Stimulated activated CD4-positive, alpha-beta T cell treated with anti-CD3 and anti-CD28 coated beads, Interleukin-1b, Interleukin-23, amount 100 ng/mL, for 1 hour (primary cell): ENCODE results near the gene USP30.
"Not testable (repeated sequence)": the region's sequence is repeated elsewhere in the genome, so short reads cannot be mapped to it uniquely, and the experiment has no call there.

ENCODE experiments used
- DNase-seq, 2 donors: peaks; one replicate each; pipeline ENCODE4 v3.0.0-alpha.2; 2020; ENCODE audit warnings: low read depth in 2 of 2

USP30 gene

DNA sequence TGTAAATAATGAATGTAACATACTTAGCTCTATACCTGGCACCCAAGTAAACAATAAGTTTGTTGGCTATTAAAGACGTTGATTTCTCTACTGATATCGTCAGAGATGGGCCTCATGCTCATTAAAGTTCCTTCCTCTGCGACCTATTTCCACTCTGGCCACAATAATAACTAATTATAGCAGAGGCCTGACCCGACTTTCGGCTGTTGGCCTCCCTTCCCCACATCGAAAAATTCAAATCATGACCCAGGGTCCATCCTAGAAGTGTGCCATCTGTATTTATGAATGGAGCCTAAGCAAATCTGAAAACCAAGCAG lies 321 bp upstream of the USP30 start:
- DNase-seq, result no peak

DNA sequence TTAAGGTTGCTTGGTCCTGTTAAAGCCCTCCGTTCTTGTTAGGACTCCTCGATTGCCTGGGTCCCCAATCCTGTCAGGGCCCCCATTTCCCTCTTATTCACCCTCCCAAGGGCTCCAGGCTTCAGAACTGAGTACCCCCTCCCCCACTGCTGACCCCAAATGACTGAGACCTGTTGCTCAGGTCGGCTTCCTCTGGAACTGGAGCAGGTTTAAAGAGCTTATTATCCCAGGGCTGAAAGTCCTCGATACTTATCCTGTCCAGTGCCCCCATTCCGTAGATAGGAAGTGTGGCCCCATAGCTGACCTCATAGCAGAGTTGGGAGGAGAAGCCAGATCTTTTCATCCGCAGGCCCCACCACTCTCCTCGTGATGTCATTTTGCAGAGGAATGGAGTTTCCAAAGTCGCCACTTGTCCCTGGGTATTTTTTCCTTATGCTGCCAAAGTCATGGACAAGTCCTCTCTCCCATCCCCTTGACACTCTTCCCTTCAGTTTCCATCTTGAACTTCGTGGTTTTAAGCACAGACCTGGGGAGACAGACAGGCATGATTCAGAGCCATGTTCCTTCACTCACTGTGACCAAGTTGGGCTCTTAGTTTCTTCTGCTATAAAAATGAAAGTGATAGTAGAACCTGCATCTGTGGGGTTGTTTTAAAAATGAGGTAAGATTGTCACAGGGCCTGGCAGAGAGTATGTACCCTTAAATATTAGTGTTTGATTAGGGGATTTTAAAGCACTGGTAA lies 1.2 kb downstream of the USP30 start:
- no peak for DNase-seq

DNA sequence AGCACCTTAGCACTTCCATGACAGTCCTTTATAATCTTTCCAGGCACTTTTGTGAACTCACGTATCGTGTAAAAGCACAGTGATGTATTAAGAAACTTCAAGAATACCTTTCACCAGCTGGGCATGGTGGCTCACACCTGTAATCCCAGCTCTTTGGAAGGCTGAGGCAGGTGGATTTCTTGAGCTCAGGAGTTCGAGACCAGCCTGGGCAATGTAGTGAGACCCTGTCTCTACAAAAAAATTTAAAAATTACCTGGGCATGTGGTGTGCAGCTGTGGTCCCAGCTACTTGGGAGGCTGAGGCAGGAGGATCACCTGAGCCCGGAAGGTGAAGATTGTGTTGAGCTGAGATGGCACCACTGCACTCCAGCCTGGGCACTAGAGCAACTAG lies 1.7 kb downstream of the USP30 start:
- DNase-seq, result not testable (repeated sequence)

DNA sequence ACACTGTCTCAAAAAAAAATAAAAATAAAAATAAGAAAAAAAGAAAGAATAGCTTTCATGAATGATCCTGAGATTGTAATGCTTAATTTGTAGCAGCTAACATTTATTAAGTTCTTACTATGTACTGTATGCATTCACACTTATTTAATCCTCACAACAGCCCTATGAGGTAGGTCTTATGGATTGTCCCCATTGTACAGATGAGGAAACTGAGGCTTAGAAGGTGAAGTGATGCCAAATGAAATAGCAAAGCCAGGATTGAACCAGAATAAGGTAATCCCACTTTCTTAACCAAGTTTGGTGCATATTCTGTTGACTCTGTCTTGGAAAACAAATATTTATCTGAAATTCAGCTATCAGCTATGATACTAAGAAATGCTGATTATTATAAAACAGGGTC lies 2.1 kb downstream of the USP30 start:
- no peak for DNase-seq

DNA sequence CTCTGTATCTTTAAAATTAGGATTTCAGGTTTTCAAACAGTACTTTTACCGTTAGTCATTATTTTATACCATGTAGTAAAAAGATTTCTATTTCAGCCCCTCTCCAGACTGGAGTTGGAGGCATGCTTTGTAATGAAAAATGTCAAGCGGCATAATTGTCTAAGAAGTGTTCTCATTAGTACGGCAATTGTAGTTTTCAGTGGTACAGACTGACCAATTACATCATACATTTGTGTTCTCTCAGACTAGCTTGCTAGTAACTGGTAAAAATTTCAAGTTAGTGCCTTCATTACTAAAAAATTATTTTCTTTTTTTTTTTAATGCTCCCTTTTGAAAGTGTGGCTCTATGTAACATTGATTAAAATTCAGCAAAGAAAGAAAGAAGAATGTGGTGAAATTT lies 4.5 kb downstream of the USP30 start:
- DNase-seq, result no peak

DNA sequence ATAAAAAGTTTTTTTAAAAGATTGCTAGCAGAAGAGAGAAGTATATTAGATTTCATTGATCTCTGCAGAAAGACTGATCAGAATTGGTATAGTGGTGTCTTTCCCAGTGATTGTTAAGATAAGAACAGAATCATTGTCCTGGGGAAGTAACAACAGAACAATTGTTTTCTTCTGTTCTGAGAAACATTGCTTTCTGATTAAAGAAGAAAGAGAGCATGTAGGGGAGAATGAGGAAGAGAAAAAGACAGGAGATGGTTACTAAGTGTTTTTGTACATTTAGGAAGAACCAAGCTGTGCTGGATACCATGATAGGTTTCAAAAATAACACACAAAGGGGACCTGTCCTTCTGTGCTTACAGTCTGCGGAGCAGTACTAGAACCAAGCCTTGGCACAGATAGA lies 5.0 kb downstream of the USP30 start:
- no peak for DNase-seq

DNA sequence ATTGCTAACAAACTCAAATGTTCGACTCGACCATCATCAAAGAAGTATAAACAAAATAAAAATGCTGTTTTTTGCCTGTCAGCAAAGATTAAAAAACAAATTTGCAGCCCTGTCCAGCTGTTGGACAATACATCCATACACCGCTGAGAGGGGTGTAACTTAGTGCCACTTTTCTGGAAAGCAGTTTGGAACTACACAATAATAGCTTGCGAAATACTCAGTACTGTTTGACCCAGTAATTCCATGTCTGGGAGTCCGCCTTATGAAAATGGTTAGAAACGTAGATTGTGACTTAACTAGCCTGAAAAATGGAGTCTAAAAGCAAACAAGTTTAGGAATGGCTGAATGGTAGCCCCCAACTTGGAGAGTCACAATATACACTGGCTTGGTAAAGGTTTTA lies 6.4 kb downstream of the USP30 start:
- no peak for DNase-seq

DNA sequence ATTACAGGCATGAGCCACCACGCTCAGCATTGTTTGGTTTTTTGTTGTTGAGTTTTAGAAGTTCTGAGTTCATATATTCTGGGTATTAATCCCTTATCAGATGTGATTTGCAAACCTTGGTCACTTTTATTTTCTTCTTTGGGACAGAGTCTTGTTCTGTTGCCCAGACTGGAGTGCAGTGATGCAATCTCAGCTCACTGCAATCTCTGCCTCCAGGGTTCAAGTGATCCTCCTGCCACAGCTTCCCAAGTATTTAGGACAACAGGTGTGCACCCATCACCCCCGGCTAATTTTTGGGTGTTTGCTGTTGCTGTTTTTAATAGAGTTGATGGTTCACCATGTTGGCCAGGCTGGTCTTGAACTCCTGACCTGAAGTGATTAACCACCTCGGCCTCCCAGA lies 11.8 kb downstream of the USP30 start:
- DNase-seq, result no peak

DNA sequence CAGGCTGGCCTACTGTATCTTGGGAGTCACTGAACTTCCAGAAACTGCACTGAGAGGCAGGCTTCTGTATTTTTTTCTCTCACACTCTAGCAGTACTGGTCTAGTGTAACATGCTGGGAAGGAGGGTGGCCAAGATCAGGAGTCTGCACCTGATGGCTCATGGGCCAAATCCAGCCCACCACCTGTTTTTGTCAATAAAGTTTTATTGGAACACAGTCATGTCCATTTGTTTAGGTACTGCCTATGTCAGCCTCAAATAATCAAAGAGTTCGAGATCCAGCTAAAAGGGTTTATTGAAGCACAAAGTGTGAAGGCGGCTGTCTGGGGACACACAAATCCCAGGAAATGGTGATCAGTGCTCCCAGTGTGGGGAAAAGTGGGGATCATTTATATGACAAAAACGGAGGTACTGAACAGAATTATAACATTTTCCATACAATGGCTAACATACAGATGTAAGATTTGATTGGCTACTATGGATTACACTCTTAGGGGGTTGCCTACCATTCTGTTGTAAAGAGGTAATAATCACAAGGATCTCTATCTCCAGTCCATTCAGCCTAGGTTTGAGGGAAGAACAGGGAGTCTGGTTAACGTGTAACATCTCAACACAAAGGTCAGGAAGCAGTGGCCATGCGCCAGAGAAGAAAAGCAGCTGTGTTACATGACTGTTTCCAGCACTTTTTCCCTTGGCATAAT lies 12.9 kb downstream of the USP30 start:
- no peak for DNase-seq

DNA sequence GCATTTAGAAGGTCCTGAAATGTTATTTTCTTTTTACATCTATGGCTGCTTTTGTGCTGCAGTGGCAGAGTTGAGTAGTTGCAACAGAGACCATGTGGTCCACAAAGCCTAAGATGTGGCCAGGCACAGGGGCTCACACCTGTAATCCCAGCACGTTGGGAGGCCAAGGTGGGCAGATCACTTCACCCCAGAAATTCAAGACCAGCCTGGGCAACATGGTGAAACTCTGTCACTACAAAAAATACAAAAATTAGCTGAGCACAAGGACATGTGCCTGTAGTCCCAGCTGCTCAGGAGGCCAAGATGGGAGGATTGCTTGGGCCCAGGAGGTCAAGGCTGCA lies 13.4 kb downstream of the USP30 start:
- DNase-seq, result no peak

DNA sequence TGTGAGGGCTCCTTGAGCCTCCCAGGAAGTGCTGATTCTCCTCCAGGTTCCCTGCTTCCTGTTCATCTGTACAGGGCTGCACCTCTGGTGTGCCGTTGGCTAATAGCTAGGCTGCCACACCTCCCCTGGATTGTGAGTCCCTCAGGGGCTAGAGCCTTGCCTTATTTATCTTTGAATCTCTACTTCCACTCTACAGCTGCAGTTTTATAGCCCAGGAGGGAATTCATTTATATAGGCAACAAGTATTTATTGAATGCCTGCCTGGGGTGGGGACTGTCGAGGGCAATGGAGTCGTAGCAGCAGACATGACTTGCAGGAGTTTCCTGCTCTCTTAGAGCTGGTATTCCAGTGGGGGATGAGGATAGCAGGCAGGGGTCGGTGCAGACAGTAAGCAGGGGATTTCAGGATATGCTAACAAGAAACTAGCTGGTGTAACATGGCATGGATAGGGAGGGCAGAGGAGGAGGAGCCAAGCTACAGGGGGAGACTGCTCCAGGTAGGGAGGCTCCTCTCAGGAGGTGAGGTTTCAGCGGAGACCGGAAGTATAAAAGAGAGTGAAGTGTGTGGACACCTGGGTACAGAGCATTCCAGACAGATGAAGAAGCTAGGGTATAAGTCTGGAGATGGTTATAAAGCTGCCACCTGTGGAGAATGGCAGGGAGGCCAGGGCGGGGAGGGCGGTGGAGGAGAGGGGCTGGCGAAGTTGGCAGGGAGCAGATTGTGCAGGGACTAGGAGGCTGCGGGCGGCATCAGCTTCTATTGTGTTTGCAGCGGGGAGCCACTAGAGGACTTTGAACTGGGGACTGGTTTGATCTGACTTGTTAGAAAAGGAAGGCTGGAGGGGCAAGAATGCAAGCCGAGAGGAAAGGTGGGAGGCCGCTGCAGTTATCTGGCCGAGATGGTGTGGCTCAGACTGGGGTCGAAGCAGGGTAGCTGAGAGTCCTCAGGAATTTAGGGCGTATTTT lies 17.2 kb downstream of the USP30 start:
- DNase-seq, result no peak

DNA sequence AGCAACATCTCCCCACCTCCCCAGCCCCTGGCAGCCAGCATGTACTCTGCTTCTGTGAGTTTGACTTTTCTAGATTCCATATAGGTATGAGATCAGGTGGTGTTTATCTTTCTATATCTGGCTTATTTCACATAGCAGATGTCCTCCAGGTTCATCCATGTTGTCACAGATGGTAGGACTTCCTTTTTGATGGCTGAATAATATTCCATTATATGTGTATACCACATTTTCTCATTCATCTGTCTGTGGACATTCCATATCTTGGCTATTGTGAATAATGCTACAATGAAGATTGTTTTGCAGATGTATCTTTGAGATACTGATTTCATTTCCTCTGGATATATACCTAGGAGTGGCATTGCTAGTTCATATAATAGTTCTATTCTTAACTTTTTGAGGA lies 22.5 kb downstream of the USP30 start:
- no peak for DNase-seq

DNA sequence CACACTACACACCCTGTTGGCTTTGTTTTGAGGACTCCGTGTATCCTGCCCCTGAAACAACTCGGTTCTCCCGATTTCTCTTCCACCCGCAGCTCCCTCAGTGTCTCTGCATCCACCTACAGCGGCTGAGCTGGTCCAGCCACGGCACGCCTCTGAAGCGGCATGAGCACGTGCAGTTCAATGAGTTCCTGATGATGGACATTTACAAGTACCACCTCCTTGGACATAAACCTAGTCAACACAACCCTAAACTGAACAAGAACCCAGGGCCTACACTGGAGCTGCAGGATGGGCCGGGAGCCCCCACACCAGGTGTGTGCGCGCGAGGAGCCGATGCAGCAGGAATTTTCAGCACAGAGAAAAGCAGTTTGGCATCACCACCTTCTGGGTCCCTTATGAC lies 30.4 kb downstream of the USP30 start:
- no peak for DNase-seq

DNA sequence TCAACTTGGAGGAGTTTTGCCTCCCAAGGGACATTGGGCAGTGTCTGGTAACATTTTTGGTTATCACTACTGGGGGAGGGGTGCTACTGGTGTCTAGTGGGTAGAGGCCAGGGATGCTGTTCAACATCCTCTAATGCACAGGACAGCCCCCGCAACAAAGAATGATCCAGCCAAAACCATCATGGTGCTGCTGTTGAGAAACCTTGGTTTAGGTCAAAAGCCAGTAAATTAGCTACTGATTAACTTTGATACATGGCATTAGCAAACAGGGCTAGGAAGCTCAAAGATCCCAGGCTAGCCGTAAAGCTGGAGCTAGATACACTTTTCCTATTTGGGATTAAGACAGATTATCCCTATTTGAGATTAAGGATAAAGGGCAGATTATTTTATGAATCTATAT lies 32.0 kb downstream of the USP30 start:
- DNase-seq, result no peak

DNA sequence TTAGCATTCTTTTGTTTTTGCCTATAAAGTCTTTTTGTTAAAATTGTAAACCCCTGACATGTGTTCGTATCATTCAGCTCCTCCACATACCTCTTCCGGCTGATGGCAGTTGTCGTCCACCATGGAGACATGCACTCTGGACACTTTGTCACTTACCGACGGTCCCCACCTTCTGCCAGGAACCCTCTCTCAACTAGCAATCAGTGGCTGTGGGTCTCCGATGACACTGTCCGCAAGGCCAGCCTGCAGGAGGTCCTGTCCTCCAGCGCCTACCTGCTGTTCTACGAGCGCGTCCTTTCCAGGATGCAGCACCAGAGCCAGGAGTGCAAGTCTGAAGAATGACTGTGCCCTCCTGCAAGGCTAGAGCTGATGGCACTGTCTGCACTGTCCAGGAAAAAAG lies 33.2 kb downstream of the USP30 start:
- DNase-seq, result no peak

DNA sequence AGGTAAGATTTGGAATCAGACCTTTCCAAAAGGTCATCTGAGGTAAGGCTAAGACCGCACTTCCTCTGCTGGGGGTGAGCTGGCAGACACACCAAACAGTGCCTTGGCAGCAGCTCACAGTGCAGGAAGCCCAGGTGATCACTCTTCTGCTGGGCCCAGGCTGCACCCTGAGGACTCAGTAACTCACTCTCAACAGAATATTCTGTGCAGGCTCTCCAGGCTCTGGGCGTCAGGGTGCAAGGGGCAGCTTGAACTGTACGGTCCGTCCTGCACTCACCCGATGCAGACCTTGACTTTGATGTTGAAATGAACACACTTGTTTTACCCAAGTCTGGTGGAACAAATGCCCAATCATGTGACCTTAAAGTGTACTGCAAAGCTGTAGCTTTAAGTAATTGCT lies 34.9 kb downstream of the USP30 start:
- no peak for DNase-seq

DNA sequence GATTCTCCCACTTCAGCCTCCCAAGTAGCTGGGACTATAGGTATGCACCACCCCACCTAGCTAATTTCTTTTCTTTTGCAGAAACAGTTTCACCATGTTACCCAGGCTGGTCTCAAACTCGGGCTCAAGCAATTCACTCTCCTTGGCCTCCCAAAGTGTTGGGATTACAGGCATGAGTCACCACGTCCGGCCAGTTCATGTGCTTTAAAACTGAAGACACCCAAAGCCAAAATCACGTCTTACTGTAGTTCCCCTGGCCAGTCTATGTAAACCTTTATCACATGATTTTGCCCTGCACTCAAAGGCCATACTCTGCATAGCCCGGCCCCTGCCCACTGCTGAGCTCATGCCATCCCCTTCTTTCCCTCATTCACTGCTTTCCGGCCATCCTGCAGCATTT lies 36.4 kb downstream of the USP30 start:
- DNase-seq, result no peak

DNA sequence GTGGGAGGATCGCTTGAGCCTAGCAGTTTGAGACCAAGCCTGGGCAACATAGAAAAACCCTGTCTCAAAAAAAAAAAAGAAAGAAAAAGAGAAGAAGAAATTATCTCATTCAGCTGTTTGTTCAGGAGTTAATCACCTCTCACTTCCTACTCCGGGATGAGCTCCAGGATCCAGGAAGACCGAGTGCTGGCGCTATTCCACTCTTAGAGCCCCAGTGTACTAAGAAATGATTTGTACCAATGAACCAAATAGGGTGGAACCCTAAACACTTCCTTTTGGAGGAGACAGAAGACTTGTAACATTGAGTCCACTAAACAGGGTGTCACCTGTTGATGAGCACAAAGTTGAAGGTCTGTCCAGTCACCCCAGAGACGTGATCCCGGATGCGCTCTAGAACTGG lies 37.3 kb downstream of the USP30 start:
- DNase-seq, result no peak

DNA sequence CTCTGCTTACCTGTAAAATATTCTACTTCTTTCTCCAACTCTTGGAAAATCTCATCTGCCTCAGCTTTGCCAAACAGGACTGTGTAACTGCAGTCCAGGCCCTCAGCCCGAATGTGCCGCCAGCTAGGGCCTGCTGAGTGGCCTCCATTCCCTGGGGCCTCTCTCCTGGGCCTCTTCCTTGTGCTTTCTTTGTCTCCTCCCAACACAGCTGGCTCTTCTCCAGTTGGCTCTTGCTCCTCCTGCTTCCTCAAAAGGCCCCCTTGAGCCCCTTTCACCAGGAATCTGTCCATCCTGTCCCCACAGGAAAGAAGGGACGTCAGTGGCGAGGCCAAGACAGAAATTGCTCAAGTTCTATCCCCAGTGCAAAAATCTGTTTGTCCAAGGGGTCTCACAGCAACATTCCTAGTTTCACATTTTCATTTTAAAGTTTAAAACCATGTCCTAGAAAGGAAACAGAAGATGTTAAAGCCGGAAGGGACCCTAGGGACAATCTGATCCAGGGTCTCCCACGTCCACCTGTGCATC lies 40.2 kb downstream of the USP30 start:
- no peak for DNase-seq

DNA sequence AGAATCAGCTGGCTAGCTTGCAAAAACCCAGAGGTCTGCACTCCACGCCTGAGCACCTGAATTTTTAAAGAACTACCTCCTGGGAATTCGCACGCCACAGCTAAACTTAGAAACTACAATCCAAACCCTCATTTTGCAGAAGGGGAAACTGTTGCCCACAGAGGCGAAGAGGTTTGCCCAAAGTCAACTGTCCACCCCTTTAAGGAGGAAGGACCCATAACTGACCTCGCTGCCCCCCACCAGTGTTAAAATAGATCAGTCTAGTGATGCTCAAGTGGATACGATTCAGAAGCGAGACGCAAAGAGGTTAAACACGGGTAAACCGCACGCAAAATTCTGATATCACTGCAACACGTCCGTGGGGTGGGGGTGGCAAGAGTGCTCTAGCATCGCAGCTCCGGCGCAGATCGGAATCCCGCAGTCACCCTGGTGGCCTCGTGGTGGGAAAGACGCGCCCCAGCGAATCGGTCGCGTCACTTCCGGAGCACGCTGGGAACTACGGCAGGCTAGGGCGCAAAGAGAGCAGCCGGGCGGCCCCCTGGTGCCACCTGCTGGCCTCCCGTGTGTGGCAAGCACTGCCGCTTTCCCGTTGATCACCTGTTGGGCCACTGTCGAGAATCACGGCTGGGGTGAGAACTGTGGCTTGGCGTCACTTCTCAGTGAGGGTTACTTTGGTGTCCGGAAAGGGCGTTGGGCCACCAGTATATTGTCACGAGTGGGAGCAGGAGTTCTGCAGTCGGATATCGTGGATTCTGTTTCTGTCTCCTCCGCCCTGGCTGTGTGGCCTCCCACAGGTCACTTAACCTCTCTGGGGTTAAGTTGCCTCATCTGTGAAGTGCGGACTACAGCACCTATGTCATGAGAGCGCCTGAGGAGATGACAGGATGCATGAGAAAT lies 40.9 kb downstream of the USP30 start, which contains the start of gene ALKBH2:
Gene ALKBH2 (minus strand): TSS at position 451 of the 897 bp plus-strand sequence. CDS start 686 bp downstream, outside the sequence.
- peak; percentile 86 to 90 for DNase-seq

DNA sequence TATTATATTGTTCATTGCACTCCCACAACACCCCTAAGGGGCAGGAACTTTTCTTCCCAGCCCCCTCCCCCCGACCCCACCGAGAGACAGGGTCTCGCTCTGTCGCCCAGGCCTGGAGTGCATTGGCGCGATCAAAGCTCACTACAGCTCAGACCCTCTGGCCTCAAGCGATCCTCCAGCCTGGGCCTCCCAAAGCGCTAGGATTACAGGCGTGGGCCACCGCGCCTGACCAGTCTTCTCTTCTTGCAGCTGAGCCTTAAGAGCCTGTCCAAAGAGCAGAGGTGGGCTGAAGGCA lies 44.7 kb downstream of the USP30 start:
- no peak for DNase-seq
